ENCODE data around the gene SMNDC1.

DNA sequence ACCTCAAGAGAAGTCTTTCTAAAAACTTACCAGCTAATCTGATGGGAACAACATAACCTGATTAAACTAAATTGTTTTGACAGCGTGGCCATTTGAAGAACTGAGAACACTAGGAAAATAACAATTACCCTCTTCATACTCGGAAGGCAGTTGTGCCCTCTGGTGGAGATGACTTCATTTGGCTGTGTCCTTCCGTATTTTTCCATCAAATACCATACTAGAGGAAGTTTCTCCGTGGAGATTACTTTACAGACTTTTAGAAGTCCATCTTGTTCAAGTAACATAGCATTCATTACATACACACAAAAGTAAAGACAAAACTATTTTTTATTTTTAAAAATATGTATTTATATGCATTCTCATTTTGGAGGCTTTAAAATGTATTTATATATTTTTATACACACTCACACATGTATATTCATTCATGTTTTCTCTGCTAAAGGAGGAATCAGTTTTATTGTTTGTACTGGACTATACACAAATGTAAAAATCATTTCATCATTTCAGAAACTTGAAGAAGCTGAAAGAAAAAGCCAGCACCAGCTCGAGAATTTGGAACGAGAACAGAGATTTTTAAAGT, 25.2 kb downstream of the SMNDC1 start:
- TF ChIP-seq POLR2AphosphoS5 (IDR thresholded peaks at IDR 0.05; ENCODE audit: low read depth) (no peak), GABPA (IDR thresholded peaks at IDR 0.05; ENCODE audit: low read depth) (no peak), SPI1 (IDR thresholded peaks at IDR 0.05; ENCODE audit: borderline replicate concordance, low read depth) (no peak; the same call in 1 of the 2 replicates)
- TF ChIP-seq, protein P1, sequence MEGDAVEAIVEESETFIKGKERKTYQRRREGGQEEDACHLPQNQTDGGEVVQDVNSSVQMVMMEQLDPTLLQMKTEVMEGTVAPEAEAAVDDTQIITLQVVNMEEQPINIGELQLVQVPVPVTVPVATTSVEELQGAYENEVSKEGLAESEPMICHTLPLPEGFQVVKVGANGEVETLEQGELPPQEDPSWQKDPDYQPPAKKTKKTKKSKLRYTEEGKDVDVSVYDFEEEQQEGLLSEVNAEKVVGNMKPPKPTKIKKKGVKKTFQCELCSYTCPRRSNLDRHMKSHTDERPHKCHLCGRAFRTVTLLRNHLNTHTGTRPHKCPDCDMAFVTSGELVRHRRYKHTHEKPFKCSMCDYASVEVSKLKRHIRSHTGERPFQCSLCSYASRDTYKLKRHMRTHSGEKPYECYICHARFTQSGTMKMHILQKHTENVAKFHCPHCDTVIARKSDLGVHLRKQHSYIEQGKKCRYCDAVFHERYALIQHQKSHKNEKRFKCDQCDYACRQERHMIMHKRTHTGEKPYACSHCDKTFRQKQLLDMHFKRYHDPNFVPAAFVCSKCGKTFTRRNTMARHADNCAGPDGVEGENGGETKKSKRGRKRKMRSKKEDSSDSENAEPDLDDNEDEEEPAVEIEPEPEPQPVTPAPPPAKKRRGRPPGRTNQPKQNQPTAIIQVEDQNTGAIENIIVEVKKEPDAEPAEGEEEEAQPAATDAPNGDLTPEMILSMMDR (IDR thresholded peaks at IDR 0.05; ENCODE audit: insufficient read depth, low read length): peak; percentile 63
- TF ChIP-seq, protein P2, sequence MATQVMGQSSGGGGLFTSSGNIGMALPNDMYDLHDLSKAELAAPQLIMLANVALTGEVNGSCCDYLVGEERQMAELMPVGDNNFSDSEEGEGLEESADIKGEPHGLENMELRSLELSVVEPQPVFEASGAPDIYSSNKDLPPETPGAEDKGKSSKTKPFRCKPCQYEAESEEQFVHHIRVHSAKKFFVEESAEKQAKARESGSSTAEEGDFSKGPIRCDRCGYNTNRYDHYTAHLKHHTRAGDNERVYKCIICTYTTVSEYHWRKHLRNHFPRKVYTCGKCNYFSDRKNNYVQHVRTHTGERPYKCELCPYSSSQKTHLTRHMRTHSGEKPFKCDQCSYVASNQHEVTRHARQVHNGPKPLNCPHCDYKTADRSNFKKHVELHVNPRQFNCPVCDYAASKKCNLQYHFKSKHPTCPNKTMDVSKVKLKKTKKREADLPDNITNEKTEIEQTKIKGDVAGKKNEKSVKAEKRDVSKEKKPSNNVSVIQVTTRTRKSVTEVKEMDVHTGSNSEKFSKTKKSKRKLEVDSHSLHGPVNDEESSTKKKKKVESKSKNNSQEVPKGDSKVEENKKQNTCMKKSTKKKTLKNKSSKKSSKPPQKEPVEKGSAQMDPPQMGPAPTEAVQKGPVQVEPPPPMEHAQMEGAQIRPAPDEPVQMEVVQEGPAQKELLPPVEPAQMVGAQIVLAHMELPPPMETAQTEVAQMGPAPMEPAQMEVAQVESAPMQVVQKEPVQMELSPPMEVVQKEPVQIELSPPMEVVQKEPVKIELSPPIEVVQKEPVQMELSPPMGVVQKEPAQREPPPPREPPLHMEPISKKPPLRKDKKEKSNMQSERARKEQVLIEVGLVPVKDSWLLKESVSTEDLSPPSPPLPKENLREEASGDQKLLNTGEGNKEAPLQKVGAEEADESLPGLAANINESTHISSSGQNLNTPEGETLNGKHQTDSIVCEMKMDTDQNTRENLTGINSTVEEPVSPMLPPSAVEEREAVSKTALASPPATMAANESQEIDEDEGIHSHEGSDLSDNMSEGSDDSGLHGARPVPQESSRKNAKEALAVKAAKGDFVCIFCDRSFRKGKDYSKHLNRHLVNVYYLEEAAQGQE (IDR thresholded peaks at IDR 0.05; ENCODE audit: insufficient replicate concordance, low read depth): no peak
